Neutrophil (primary cell): ENCODE measurements around the gene MUC22.

Experiments
- H3K27ac ChIP-seq: fragments of 200-600 bp; sonication (generic); 2 replicates; pipeline ENCODE4 v1.5.1; 2016; ENCODE audit warnings: mild to moderate bottlenecking, moderate library complexity
- H3K27me3 ChIP-seq: fragments of 200-600 bp; sonication (generic); 2 replicates; pipeline ENCODE4 v1.6.0; 2016; ENCODE audit warnings: mild to moderate bottlenecking
- H3K36me3 ChIP-seq: fragments of 200-600 bp; sonication (generic); 2 replicates; pipeline ENCODE4 v1.5.1; 2017
- H3K4me1 ChIP-seq, 2 experiments: fragments of 200-600 bp in 1 of 2; sonication (generic) in 1 of 2; 1 replicate in 1 of 2; 2 replicates in 1 of 2; pipeline versions ENCODE4 v1.5.1 to v1.6.1; 2013 to 2016; ENCODE audit warnings: low read depth in 1 of 2, low read length in 1 of 2, mild to moderate bottlenecking in 1 of 2, moderate library complexity in 1 of 2; ENCODE audit not compliant: control insufficient read depth in 1 of 2, insufficient read depth in 1 of 2
- H3K4me3 ChIP-seq, 2 experiments: fragments of 200-600 bp in 1 of 2; sonication (generic) in 1 of 2; 1 replicate in 1 of 2; 2 replicates in 1 of 2; pipeline ENCODE4 v1.5.1; 2013 to 2016; ENCODE audit warnings: low read depth in 1 of 2, low read length in 1 of 2, mild to moderate bottlenecking in 1 of 2, moderate library complexity in 1 of 2
- H3K9me3 ChIP-seq: fragments of 200-600 bp; sonication (generic); 2 replicates; pipeline ENCODE4 v1.5.1; 2016
- TF ChIP-seq, protein P1 (sequence below): fragments of 200-600 bp; sonication (generic); IDR thresholded peaks from 2 replicates; pipeline ENCODE4 v1.5.1; 2016; ENCODE audit warnings: antibody characterized with exemption

MUC22 gene

DNA sequence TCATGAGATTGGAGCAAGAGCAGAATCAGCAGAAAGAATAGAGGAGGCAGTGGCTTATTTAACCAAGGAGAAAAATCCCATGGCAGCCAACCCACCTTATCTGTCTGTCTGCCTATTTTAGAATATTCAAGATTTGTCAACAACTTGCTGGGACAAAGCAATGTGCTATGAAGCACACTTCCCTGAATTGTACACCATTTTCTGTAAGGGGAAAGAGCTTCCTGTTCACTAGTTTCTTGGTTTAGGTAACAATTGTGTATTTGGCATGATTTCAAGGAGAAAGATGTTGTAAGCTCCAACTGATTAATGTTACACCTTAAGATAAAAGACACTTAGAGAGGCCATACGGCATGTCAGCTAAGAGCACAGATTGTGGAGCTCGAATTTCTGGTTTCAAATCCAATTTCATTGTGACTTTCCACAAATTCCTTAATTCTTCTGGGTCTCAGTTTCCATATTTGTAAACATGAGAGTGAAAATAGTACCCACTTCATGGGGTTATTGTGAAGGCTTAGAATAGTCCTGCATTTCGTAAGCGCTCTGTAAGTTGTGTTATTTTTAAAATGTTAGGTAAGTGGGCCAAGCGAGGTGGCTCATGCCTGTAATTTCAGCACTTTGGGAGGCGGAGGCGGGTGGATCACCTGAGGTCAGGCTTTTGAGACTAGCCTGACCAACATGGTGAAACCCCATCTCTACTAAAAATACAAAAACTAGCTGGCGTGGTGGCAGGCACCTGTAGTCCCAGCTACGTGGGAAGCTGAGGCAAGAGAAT lies 4.8 kb upstream of the MUC22 start:
- Histone ChIP-seq H3K27me3 (peaks cover 41% of the 10 kb centered on the region), H3K4me1 (peaks cover 0 to 4% of the 10 kb centered on the region in 2 experiments), H3K27ac (no peak overlapping the region), H3K9me3 (no peaks in the 10 kb centered on the region), H3K4me3 (no peak overlapping the region), H3K36me3 (no peaks in the 10 kb centered on the region)
- TF ChIP-seq, protein P1, sequence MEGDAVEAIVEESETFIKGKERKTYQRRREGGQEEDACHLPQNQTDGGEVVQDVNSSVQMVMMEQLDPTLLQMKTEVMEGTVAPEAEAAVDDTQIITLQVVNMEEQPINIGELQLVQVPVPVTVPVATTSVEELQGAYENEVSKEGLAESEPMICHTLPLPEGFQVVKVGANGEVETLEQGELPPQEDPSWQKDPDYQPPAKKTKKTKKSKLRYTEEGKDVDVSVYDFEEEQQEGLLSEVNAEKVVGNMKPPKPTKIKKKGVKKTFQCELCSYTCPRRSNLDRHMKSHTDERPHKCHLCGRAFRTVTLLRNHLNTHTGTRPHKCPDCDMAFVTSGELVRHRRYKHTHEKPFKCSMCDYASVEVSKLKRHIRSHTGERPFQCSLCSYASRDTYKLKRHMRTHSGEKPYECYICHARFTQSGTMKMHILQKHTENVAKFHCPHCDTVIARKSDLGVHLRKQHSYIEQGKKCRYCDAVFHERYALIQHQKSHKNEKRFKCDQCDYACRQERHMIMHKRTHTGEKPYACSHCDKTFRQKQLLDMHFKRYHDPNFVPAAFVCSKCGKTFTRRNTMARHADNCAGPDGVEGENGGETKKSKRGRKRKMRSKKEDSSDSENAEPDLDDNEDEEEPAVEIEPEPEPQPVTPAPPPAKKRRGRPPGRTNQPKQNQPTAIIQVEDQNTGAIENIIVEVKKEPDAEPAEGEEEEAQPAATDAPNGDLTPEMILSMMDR = no peak

DNA sequence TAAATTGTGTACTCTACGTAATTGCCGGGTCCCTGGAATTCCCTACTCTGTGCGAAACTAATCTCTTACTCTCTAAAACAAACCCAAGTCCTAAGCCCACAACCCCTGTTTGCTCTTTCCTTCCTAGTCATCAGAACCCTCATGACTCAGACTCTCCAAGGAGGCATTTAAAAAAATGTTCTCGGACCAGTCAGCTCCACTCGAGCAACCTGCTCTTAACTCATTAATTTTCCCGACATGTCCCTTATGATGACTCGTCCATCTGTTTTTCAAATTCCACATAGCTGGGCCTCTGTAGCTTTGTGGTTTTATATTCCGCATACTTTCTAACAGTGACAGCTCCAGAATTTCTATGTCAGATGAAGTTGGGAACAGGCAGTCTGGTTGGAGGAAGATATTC lies 2.6 kb upstream of the MUC22 start:
- H3K9me3 ChIP-seq = no peaks in the 10 kb centered on the region
- no peaks in the 10 kb centered on the region for H3K36me3 ChIP-seq
- TF ChIP-seq, protein P1 = no peak
- H3K4me3 ChIP-seq = no peak overlapping the region
- H3K27ac ChIP-seq = no peak overlapping the region
- peaks cover 0 to 4% of the 10 kb centered on the region in 2 experiments for H3K4me1 ChIP-seq
- peaks cover 47% of the 10 kb centered on the region for H3K27me3 ChIP-seq

DNA sequence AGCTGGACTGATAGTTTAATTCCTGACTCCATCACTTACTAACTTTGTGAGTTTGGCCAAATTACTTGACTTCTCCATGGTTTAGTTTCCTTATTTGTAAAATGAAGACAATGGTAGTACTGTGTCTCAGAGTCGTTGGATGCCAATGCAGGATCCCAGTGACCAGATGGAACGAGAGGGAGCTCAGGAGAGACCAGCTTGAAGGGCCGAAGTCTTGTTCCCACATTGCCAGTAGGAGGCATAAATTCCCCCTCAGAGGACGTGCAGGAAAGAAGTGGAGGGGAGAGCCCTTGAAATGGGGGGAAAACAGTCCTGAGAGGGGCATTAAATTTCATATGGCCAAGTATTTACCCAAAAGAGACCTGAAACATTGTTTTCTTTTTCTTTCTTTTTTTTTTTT lies 2.1 kb upstream of the MUC22 start:
- H3K27me3 ChIP-seq = peaks cover 51% of the 10 kb centered on the region
- no peaks in the 10 kb centered on the region for H3K9me3 ChIP-seq
- peaks cover 0 to 4% of the 10 kb centered on the region in 2 experiments for H3K4me1 ChIP-seq
- TF ChIP-seq, protein P1 = no peak
- no peaks in the 10 kb centered on the region for H3K36me3 ChIP-seq
- H3K4me3 ChIP-seq = no peak overlapping the region
- no peak overlapping the region for H3K27ac ChIP-seq

DNA sequence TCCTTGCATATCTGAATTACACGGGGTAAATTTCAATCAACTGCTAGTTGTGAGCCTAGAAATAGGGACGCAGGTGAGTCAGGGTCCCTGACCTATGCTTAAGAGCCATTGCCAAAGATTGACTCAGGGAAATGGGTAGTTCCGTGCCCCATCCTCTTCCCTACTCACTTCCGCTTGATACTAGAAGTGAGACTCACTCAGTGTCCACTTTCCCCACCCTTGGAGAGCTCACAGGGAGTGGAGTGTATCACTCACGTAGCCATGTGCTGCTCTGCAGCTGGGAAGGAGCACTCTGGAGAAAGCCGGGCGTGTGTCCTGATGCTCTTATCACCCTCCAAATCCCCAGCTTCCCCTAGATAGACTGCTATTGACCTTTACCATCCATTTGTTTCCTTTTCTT lies 543 bp upstream of the MUC22 start:
- no peaks in the 10 kb centered on the region for H3K9me3 ChIP-seq
- no peak overlapping the region for H3K4me3 ChIP-seq
- no peaks in the 10 kb centered on the region for H3K36me3 ChIP-seq
- H3K27ac ChIP-seq = no peak overlapping the region
- peaks cover 0 to 4% of the 10 kb centered on the region in 2 experiments for H3K4me1 ChIP-seq
- H3K27me3 ChIP-seq = peaks cover 67% of the 10 kb centered on the region
- TF ChIP-seq, protein P1 = no peak

DNA sequence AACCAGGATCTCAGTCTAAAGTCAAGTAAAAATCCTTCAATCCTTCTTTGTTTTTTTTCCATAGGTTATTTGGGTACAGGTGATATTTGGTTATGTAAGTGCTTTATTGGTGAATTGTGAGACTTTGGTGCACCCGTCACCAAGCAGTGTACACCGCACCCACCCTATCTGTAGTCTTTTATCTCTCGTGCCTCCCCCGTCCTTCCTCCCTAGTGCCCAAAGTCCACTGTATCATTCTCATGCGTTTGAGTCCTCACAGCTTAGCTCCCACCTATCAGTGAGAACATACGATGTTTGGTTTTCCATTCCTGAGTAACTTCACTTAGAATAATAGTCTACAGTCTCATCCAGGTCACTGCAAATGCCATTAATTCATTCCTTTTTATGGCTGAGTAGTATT lies 879 bp downstream of the MUC22 start:
- no peaks in the 10 kb centered on the region for H3K4me1 ChIP-seq
- H3K4me3 ChIP-seq = no peak overlapping the region
- TF ChIP-seq, protein P1 = no peak
- no peak overlapping the region for H3K27ac ChIP-seq
- no peaks in the 10 kb centered on the region for H3K9me3 ChIP-seq
- peaks cover 74% of the 10 kb centered on the region for H3K27me3 ChIP-seq
- H3K36me3 ChIP-seq = no peaks in the 10 kb centered on the region
